ENCODE results near the gene DDT.
"Not testable (repeated sequence)": the region's sequence is repeated elsewhere in the genome, so short reads cannot be mapped to it uniquely, and the experiment has no call there.

DDT gene

GRCh38 chr22:23925020-23925606, 49.1 kb downstream of the DDT start:
- peaks cover 23% of the 10 kb centered on the region for H3K36me3 ChIP-seq (ENCODE audit: control insufficient read depth, insufficient read depth, low read length)
- H3K27ac ChIP-seq (ENCODE audit: low read depth, low read length), result no peak overlapping the region
- H3K27me3 ChIP-seq (ENCODE audit: control insufficient read depth, insufficient read depth, low read length), result no peaks in the 10 kb centered on the region

GRCh38 chr22:23922921-23923320, 51.3 kb downstream of the DDT start:
- no peaks in the 10 kb centered on the region for H3K4me1 ChIP-seq (ENCODE audit: control insufficient read depth, insufficient read depth, low read length)
- H3K27ac ChIP-seq (ENCODE audit: low read depth, low read length), result no peak overlapping the region
- H3K36me3 ChIP-seq (ENCODE audit: control insufficient read depth, insufficient read depth, low read length), result peaks cover 19% of the 10 kb centered on the region
- no peaks in the 10 kb centered on the region for H3K27me3 ChIP-seq (ENCODE audit: control insufficient read depth, insufficient read depth, low read length)
- H3K4me3 ChIP-seq (ENCODE audit: low read length), result no peak overlapping the region
- no peak overlapping the region for H3K9ac ChIP-seq (ENCODE audit: low read length)

More at GRCh38 chr22:23925020-23925606, 49.1 kb downstream of the DDT start:
- no peak overlapping the region for H3K4me3 ChIP-seq (ENCODE audit: low read length)
- H3K4me1 ChIP-seq (ENCODE audit: control insufficient read depth, insufficient read depth, low read length), result no peaks in the 10 kb centered on the region
- no peak overlapping the region for H3K9ac ChIP-seq (ENCODE audit: low read length)

GRCh38 chr22:23921586-23922201, 52.5 kb downstream of the DDT start:
- not testable (repeated sequence) for H3K9ac ChIP-seq (ENCODE audit: low read length); H3K4me1 ChIP-seq (ENCODE audit: control insufficient read depth, insufficient read depth, low read length); H3K27ac ChIP-seq (ENCODE audit: low read depth, low read length); H3K27me3 ChIP-seq (ENCODE audit: control insufficient read depth, insufficient read depth, low read length); H3K4me3 ChIP-seq (ENCODE audit: low read length)
- H3K36me3 ChIP-seq (ENCODE audit: control insufficient read depth, insufficient read depth, low read length), result peaks cover 19% of the 10 kb centered on the region

Data from rectal smooth muscle tissue (tissue), 1 donor.